GM15510 (cell line): ENCODE measurements around the gene EEF1AKMT4.

Experiments
- POLR2A ChIP-seq: IDR thresholded peaks from 3 replicates; pipeline ENCODE4 v1.6.1; 2011; ENCODE audit warnings: borderline replicate concordance; ENCODE audit not compliant: insufficient read length; ENCODE audit errors: extremely low read depth

Gene EEF1AKMT4

DNA sequence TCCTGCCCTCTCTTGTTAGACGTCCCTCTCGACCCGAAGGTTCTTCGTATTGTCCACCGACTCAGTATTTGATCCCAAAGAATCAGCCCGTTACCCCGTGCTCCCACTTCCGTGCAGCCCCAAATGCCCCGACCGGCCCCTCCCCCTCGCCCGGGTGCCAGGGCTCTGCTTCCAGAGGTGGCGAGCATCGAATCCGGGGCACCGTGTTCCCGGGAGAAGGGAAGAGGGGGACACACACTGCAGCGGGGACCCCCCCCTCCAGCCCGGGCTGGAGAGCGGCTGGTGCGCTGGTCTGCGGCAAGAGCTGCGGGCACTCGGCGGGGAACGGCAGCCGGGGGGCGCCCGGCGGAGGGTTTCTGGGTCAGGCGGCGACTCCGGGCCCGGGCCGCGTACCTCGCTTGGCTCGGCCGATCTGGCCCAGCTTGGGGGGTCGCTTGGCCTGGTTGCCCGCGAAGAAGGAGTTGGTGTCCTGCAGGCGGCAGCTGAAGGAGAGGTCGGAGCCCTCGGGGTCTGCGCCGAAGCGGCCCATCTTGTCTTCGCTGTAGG is 11.3 kb downstream of the EEF1AKMT4 start:
- no peak for TF ChIP-seq POLR2A

DNA sequence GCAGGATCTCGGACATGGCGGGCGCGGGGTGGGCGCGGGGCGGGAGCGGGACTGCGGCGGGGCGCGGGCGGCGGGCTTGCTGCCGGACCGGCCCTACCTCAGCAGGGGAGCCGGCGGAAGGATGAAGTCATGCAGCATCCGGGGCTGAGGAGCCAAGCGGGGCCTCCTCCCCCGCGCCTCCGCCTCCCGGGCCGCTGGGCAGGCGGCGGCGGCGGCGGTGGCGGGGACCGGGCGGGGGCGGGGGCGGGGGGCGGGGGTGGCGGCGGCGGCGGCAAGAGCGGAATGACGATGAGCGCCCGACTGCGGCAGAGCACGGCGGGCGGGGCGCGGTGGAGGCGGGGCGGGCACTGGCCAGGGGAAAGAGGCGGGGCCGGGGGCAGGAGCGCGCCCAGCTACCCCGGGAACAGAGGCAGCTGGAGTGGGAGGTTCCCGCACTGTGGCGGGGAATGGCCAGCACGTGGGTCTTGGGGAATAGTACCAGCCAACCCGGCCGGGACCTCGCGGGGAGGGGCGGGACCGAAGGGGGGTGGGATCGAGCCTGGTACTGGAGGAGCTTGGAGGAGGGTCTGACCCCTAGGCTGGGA is 11.9 kb downstream of the EEF1AKMT4 start, which contains the start of gene CAMK2N2:
Gene CAMK2N2, minus strand, starts transcription at position 284 of the 584 bp plus-strand sequence. Its CDS starts 268 bp downstream, at position 16.
- no peak for TF ChIP-seq POLR2A

DNA sequence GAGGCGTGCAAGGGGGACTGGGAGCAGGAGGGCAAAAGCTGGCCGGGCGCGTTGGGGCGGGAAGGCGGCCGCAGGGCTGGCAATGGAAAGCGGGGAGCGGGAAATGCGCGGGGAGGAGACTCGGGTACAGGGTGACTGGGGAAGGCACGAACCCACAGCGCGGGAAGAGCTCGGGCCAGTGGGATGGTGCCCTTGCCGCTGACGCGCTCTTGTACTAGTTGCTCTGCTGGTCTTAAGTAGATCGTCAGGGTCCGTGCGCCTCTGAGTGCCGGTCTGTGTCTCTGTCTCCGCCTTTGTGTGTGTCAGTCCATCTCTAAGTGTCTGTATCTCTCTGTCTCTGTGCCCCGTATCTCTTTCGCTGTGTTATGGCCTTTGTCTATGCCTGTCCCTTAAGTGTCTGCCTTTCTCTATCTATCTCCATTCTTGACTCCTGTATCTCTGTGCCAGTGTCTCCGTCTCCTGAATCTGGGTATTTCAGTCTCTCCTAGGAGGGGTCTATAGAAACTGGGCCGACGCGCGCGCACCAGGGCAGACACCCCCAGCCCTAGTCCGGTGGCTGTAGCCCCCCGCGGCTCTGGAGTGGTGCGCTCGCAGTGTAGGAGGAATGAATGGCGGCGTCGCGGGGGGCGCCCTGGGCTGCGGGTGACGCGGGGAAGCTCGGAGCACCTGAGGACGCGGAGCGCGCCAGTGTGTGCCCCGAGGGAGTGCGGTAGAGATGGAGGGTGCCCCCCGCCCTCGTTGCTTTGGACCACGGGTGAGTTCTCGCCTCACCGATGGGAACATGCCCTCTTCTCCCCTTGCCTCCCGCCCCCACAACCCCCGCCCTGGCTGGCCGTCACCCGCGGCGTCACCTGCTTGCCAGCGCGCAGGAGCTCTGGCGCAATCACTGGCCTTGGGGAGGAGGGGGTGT is 12.6 kb downstream of the EEF1AKMT4 start:
- TF ChIP-seq POLR2A: no peak

DNA sequence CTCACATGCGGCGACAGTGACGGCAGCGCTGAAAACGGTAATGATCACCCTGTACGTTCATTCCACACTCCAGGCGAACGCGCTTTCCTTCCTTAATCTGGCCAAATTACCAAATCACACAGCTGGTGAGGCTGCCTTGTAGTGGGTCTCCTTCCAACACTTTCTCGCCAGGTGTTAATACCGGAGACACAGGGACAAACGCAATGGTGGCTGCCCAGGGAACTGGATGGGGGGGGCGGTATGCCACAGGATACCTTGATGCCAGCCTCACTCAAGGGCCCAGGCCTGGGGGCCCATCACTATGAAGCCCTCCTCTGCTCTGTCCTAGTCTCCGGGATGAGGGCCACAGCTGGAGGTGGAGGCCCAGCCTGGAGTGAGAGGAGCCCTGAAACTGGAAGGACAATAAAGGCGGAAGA is 13.3 kb downstream of the EEF1AKMT4 start:
- no peak for TF ChIP-seq POLR2A

DNA sequence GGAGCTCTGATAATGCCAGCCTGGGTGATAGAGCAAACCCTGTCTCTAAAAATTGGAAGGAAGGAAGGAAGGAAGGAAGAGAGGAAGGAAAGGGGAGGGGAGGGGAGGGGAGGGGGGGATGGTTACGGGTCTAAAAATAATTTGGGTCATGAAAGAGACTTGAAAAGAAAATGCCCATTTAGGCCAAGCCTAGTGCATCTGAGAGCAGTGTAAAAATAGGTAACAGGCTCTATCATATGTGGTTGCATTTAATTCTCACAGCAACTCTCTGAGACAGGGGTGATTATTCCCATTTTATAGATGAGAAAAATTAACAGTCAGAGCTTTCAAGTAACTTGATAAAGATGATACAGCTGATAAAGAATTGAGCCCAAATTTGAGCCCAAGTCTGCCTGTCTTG is 22.8 kb downstream of the EEF1AKMT4 start:
- no peak for TF ChIP-seq POLR2A

DNA sequence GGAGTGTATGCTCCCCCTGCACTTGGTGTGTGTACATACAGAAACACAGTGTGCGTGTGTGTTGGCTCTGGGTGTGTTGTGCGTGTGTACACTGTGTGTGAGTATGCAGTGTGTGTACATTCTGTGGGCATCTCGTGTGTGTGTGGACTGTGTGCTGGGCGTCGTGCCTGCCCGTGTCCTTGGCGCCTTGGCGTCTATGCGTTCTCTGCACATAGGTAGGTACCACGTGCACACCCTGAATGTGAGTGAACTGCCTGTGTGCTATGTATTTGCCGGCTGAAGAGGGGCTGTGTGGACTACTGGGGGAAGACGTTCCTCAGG is 25.9 kb downstream of the EEF1AKMT4 start:
- no peak for TF ChIP-seq POLR2A

DNA sequence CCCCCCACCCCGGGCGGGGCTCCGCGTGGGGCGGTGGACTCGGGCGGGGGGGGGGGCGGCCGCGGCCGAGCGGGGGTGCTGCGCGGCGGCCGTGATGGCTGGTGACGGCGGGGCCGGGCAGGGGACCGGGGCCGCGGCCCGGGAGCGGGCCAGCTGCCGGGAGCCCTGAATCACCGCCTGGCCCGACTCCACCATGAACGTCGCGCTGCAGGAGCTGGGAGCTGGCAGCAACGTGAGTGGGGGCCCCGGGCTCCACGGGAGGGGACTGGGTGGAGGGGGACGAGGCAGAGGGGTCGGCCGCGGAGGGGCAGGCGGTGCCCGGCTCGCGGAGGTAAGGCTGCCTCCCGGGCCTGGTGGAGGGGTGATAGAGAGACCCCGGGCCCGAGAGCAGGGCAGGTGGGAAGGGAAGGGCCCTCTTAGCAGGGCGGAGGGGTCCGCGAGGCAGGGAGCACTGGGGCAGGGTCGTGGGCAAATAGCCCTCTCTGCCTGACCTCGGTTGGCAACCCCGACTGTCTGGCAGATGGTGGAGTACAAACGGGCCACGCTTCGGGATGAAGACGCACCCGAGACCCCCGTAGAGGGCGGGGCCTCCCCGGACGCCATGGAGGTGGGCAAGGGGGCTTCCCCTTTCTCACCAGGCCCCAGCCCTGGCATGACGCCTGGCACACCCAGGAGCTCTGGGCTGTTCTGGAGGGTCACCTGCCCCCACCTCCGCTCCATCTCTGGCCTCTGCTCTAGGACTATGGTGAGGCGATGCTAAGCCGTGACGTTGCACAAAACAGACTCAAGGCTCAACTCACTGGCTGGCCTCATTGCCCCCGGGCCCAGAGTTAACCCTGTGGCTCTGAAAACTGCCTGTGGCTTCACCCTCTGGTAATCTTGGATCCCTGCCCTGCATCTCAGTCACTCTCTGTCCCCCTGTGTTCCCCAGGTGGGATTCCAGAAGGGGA is 26.8 kb downstream of the EEF1AKMT4 start, which contains the start of gene ECE2:
Gene ECE2, plus strand, starts transcription at position 62 of the 950 bp plus-strand sequence. Its CDS starts 132 bp downstream, at position 194.
- no peak for TF ChIP-seq POLR2A

DNA sequence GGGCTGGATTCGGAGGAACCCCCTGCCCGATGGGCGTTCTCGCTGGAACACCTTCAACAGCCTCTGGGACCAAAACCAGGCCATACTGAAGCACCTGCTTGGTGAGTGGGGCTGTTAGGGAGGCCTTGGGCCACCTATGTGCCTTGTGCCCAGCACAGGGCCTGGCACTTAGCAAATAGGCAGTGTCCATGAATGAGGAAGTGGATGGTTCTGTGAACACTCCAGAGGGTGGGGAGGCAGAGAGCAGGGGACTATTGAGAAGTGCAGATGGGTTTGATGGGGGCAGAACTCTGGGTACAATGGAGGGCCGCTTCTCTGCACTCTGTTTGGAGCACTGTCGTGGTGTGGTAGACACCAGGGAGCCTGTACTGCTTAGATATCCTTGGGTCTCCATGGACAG is 27.9 kb downstream of the EEF1AKMT4 start:
- TF ChIP-seq POLR2A: no peak

DNA sequence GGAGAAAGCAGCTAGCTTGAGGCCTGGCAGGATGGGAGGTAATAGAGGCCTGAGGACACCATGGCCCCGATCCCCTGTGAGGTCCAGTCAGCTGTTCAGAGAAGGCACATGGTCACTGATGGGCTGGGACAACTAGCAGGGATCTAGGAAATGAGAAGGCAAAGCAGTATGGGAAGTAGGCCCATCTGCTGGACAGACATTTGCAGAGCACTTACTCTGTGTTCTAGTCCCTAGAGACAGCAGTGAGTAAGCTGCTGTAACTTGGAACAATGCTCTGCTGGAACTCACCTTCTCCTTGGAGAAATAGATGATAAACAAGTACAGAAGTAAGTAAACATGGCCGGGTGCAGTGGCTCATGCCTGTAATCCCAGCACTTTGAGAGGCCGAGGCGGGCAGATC is 33.5 kb downstream of the EEF1AKMT4 start:
- no peak for TF ChIP-seq POLR2A

DNA sequence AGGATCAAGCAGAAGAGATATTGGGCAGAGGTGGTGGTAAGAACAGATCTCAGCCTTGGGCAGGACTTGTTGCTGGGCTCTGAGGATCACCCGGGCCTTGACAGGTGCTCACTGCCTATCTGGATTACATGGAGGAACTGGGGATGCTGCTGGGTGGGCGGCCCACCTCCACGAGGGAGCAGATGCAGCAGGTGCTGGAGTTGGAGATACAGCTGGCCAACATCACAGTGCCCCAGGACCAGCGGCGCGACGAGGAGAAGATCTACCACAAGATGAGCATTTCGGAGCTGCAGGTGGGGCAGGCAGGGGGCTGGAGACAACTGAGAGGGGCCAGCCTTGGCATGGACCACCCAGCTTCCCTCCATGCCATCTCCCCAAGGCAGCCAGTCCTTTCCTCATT is 34.2 kb downstream of the EEF1AKMT4 start:
- no peak for TF ChIP-seq POLR2A

DNA sequence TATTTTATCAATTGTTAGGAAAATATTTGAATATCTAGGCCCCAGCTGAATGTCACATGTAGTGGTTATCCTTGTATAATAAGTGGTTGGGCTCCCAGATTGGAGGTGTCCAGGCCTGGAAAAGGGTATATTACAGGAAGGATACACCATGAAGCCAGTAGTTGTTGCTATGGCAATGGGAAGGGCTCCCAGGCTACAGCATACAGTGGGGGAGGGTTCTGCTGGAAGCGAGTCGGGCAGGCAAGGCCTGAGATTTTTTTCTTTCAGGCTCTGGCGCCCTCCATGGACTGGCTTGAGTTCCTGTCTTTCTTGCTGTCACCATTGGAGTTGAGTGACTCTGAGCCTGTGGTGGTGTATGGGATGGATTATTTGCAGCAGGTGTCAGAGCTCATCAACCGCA is 35.2 kb downstream of the EEF1AKMT4 start:
- TF ChIP-seq POLR2A: no peak

DNA sequence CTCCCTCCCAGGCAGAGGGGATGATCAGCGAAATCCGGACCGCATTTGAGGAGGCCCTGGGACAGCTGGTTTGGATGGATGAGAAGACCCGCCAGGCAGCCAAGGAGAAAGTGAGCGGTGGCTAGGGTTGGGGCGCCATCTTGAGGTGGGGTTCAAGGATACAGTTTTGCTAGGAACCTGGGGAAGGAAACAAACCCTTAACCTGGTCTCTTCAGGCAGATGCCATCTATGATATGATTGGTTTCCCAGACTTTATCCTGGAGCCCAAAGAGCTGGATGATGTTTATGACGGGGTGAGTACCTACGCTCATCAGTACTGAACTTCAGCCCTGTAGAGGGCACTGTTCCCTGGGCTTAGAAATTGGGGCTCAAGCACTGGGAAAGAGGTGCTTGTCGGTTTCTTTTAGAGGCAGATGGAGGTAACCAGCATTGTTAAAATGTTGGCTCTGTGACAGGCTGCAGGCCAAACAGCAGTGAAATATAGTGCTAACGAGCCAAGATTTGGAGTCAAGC is 40.0 kb downstream of the EEF1AKMT4 start:
- no peak for TF ChIP-seq POLR2A

DNA sequence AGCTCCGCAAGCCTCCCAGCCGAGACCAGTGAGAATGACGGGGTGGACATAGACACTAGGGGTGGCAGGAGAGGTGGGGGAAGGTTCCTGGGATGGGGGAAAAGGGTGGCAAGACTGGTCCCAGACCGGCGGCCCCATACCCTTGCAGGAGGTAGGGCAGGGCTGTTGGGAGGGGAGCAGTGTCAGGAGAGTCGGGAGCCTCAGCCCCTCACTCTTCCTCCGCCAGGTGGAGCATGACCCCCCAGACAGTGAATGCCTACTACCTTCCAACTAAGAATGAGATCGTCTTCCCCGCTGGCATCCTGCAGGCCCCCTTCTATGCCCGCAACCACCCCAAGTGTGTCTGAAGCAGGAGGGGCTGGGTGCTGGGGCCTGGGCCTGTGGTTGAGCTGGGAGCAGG is 40.9 kb downstream of the EEF1AKMT4 start:
- no peak for TF ChIP-seq POLR2A

DNA sequence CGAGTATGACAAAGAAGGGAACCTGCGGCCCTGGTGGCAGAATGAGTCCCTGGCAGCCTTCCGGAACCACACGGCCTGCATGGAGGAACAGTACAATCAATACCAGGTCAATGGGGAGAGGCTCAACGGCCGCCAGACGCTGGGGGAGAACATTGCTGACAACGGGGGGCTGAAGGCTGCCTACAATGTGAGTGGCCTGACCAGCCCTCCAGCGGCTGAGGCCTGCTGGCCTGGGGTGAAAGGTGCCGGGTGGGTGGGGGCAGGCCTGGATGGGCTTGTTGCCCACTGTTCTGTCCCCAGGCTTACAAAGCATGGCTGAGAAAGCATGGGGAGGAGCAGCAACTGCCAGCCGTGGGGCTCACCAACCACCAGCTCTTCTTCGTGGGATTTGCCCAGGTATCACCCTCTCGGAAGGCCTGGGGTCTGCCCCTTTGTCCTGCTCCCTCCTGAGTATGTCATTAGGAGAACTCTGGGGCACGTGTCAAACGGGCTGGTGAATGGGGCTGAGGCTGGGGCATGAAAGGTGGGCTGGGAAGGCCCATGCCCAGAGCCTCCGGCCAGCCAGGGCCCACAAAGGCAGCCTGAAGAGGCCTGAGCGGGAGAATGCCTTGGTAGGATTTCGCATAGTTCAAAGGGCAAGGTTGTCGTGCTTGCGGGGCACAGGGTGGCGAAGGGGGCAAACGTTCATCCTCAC is 41.7 kb downstream of the EEF1AKMT4 start:
- no peak for TF ChIP-seq POLR2A

DNA sequence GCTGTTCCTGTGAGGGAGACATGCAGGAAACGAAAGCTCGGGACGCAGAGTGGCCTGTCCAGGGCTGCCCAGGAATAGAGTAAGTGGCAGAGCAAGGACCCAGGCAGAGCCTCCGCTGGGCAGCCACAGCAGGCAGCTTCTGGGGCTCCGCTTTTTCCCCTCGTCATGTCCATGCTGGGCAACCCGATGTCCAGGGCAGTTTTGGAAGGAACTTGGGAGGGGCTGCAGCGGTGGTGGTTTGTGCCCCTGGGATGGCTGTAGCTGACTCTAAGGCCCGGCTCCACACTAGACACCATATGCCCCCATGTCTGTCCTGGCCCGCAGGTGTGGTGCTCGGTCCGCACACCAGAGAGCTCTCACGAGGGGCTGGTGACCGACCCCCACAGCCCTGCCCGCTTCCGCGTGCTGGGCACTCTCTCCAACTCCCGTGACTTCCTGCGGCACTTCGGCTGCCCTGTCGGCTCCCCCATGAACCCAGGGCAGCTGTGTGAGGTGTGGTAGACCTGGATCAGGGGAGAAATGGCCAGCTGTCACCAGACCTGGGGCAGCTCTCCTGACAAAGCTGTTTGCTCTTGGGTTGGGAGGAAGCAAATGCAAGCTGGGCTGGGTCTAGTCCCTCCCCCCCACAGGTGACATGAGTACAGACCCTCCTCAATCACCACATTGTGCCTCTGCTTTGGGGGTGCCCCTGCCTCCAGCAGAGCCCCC is 42.4 kb downstream of the EEF1AKMT4 start:
- TF ChIP-seq POLR2A: no peak
